CD4-positive, alpha-beta T cell treated with Interleukin-6 at 100 ng/mL for 8 hours (primary cell): Measurements from ENCODE around the gene VIPR2.

Experiments used
- DNase-seq: peaks from one replicate; pipeline ENCODE4 v3.0.0-alpha.2; 2020; ENCODE audit warnings: mixed read lengths, low spot score

Gene VIPR2

GRCh38 chr7:159025161-159025779 is 119.4 kb downstream of the VIPR2 start:
- DNase-seq, result no peak

- no peak for DNase-seq
These were observed 120.3 kb downstream of the VIPR2 start for GRCh38 chr7:159024280-159024951.

GRCh38 chr7:159023746-159024145 is 120.9 kb downstream of the VIPR2 start:
- no peak for DNase-seq

- DNase-seq, result no peak
These were observed 121.5 kb downstream of the VIPR2 start for GRCh38 chr7:159023206-159023605.

GRCh38 chr7:159022238-159022993 is 122.3 kb downstream of the VIPR2 start:
- DNase-seq, result no peak

GRCh38 chr7:159020987-159021386 is 123.7 kb downstream of the VIPR2 start:
- DNase-seq, result no peak

- no peak for DNase-seq
These were observed 125.6 kb downstream of the VIPR2 start for GRCh38 chr7:159019111-159019510.

- no peak for DNase-seq
These were observed 126.9 kb downstream of the VIPR2 start for GRCh38 chr7:159017741-159018140.

- DNase-seq, result no peak
These were observed 127.5 kb downstream of the VIPR2 start for GRCh38 chr7:159017210-159017609.

GRCh38 chr7:159016591-159016990 is 128.1 kb downstream of the VIPR2 start:
- no peak for DNase-seq

- no peak for DNase-seq
These were observed 128.9 kb downstream of the VIPR2 start for GRCh38 chr7:159015454-159016410.

GRCh38 chr7:159015081-159015453 is 129.6 kb downstream of the VIPR2 start:
- DNase-seq, result no peak

- DNase-seq, result no peak
These were observed 130.2 kb downstream of the VIPR2 start for GRCh38 chr7:159014297-159015062.

GRCh38 chr7:159013825-159014289 is 130.8 kb downstream of the VIPR2 start:
- DNase-seq, result no peak

- no peak for DNase-seq
These were observed 131.4 kb downstream of the VIPR2 start for GRCh38 chr7:159013181-159013690.

GRCh38 chr7:159012353-159013069 is 132.2 kb downstream of the VIPR2 start:
- DNase-seq, result no peak

- no peak for DNase-seq
These were observed 133.0 kb downstream of the VIPR2 start for GRCh38 chr7:159011722-159012022.

- DNase-seq, result no peak
These were observed 133.5 kb downstream of the VIPR2 start for GRCh38 chr7:159010937-159011721.

GRCh38 chr7:159010411-159010810 is 134.3 kb downstream of the VIPR2 start:
- no peak for DNase-seq

GRCh38 chr7:159009951-159010350 is 134.7 kb downstream of the VIPR2 start:
- DNase-seq, result no peak
